HG03571 (cell line): ENCODE data around the gene FMN1.

ENCODE experiments used
- ATAC-seq: cut with Tn5 transposase; IDR thresholded peaks from one replicate; pipeline ENCODE4 v1.9.1; 2021; ENCODE audit not compliant: unreplicated experiment

FMN1 gene

DNA sequence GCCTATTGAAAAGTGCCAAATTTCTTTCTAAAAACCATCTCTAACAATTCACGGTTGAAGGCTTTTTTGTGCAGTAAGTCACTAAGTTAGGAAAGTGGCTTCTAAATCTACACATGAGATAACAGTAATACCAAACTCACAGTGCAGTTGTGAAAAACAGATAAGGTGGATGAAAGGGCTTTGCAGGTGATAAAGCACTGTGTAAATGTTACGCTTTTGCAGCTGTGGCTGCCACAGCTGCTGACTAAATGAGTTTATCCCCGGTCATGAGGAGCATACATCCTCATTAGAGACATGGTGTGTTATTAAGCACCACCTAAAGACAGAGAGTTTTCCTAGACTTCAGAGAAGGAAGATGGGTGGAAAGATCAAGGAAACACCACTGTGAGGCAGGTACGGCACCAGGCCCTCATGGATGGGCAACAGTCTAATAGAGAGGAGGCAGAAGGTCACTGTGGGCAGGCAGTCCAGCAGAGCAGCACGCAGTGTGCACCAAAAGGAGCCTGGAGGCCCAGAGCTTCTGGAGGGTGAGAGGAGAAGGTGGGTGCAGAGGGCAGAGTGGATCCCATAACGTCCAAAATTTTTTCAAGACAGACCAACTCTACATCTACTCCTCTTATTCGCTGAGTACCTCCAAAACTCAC lies 68.5 kb downstream of the FMN1 start:
- ATAC-seq = no peak

- ATAC-seq = no peak
These were observed 69.7 kb downstream of the FMN1 start for GRCh38 chr15:33124811-33125210.

- ATAC-seq = no peak
These were observed 70.2 kb downstream of the FMN1 start for GRCh38 chr15:33124279-33124678.

- no peak for ATAC-seq
These were observed 74.6 kb downstream of the FMN1 start for GRCh38 chr15:33119865-33120264.

- no peak for ATAC-seq
These were observed 75.2 kb downstream of the FMN1 start for GRCh38 chr15:33119273-33119672.

DNA sequence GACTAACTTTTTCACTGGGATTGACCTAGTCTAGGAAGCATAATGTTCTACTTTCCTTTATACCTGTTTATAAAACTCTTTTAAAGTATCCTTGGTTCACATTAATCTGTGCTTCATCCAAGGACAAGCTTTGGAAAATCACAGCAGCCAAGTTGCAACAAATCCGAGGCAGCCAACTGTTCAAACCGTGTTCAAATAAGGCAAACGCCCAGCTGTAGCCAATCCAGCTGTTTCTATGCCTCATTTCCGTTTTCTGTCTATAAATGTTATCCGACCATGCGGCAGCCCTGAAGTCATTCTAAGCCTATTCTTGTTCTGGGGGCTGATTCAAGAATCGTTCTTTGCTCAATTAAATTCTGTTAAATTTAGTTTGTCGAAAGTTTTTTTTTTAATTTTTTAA lies 78.3 kb downstream of the FMN1 start:
- no peak for ATAC-seq

DNA sequence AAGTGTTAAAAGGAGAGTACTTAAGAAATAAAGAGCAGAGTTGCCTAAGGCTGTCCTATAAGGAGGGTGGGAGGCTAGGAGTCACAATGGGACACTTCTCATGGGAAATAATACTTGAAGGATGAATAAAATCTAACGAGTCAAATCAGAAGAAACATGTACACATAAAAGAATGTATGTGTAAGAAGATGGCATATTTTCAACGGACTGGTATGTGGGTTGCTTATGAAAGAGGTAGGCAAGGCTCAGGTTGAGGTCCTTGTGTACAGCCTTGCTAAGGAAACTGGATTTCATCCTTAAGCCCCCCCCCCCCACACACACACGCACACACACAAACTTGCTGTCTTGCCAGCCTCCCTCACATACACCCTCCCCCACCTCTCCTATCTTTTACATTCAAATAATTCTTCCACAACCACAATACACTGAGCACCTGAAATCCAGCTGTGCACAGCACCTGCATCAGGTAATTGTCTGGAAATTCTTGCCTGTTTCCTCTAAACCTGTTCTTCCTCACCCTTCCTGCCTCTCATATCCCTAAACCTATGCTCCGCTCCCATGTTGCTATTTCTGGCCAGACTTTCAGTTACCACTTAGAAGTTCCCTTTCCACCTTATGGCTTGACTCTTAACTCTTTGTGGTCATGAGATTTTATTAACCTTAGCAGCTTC lies 79.2 kb downstream of the FMN1 start:
- no peak for ATAC-seq

DNA sequence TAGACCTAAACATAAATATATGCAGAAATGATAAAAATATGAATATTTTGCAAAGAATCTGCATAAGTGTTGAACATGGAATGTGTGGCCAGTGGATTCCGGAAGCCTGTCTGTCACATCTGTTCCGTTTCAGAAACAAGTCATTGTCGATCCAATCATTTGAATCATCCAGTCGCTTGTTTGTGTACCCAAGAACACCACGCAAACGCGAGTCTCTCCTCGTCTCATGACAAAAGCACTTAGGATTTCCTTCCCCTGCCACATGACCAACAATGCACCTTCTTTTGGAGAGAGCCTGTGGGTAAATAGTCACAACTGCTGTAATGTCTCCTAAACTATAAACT lies 80.2 kb downstream of the FMN1 start:
- ATAC-seq = no peak

DNA sequence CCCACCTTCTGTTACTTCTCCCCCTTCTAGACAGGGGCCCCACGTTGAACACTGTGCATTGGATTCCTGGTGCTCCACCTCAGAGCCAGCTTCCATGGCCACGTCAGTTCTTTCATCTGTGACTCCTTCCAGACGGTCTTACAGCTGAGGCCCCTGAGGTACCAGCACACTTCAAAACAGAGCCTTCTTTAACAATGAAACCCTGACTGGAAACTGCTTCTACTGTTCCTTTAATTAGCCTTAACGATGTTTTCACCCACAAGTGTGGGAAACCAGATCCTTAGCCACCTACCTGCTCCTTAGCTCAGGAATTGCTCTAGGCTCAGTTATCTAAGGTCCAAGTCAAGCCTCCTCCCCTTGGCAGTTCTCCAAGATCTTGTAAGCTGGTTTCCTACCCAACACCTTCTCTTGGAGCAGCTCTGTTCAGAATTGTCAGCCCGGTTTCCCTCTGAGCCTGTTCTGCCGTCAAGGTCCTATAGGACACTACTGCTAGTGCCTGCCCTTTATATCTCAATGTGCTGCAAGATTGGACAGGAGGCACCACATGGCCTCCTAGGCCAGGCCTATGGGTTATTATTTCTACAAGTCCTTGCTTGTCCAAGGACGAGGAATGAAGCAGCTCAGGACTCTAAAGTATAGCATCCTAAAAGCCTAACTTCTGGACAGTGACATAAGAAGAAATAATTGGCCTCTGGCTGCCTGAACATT lies 80.7 kb downstream of the FMN1 start:
- no peak for ATAC-seq

DNA sequence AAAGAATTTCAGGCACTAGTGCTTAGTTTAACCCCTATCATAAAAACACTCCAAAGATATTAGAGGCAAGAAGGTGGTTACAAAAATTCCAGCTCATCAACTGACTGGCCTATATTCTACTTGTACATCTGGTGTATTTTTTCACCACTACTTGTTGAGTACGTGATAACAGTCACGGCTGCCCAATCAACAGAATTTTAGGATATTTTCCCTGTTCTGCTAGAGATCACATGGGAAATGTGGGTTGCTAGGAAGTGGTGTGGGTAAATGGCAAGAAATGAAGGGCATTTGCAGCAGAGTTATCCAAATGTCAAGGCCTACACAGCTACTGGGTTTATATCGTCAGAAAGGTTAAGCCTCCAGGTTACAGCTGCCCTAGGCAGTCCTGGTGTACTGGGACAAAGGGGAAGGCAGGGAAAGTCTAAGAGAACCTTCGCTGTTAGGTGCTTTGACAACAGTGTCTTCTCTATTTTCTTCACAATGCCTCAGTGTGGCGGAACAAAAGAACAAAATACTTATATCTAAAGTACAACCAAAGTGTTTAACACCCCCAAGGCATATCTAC lies 81.9 kb downstream of the FMN1 start:
- ATAC-seq = no peak

DNA sequence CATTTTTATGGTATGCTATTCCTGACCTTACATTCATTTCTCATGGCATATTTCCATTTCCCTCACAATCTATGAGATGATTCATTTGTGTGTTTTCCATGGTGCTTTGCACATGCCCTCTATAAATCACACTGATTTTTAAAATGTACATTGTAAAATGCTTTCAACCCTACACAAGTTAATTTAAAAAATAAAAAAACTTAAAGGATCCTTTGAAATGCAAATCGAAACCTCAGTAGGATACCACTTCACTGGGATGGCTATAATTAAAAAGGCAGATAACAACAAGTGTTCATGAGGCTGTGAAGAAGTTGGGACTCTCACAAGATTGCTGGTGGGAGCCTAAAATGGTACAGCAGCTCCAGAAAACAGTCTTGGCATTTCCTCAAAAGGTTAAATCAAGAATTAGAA lies 83.5 kb downstream of the FMN1 start:
- ATAC-seq = no peak

GRCh38 chr15:33109345-33109744 lies 85.2 kb downstream of the FMN1 start:
- no peak for ATAC-seq

- ATAC-seq = no peak
These were observed 86.0 kb downstream of the FMN1 start for GRCh38 chr15:33108518-33108917.

GRCh38 chr15:33107950-33108349 lies 86.6 kb downstream of the FMN1 start:
- ATAC-seq = no peak

GRCh38 chr15:33104212-33104611 lies 90.3 kb downstream of the FMN1 start:
- no peak for ATAC-seq

- ATAC-seq = no peak
These were observed 93.5 kb downstream of the FMN1 start for GRCh38 chr15:33101036-33101435.

- no peak for ATAC-seq
These were observed 94.2 kb downstream of the FMN1 start for GRCh38 chr15:33100314-33100713.

GRCh38 chr15:33099739-33100138 lies 94.8 kb downstream of the FMN1 start:
- no peak for ATAC-seq

- no peak for ATAC-seq
These were observed 95.3 kb downstream of the FMN1 start for GRCh38 chr15:33099213-33099612.

DNA sequence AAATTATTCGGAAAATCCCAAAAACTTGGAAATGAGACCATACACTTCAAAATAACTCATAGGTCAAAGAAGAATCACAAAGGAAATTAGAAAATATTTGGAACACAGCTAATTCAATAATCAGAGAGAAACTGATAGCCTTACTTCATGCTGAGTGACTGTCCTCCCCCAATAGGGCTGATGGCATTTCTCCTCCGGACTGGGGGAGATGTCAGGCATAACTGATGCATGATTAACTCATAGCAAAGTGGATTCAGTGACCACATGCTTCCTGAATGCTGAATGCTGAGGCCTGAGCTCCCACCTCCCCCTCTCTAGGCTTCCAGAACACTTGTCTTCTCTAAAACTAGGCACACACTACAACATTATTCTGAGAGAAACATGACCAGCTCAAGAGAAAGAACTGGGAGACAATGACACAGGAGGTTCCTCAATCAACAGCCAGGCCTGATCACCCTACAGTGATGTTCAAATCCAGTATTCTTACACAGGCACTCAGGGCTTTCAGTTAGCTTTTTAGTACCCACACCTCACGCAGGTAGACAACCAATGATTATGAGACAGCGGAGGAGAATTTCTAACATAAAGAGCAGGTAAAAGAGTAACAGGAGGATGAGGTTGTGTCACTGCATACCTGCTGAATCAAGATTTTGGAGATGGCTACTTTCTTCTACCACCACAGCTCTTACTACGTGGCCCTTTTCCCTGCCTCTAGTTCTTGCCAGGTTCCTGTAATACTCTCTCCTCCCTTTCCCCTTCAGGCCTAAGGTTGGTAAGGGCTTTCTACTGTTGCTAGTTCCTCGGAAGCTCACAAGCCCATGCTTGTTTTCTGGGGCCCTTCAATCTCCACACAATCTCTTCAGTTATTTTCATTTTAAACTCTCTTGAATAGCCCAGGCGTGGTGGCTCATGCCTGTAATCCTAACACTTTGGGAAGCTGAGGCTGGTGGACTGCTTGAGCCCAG lies 96.1 kb downstream of the FMN1 start:
- ATAC-seq = no peak

- no peak for ATAC-seq
These were observed 98.4 kb downstream of the FMN1 start for GRCh38 chr15:33096134-33096533.
